Natural killer cell (primary cell): ENCODE measurements around the gene ETV4. TPM values are rescaled to one million over a fixed set of nuclear protein-coding genes. Genes with fewer than 3 reads are reported as not detected.

Experiments
- ATAC-seq, 3 donors: fragments of 150-1000 bp in 2 of 3; fragments of 200-7000 bp in 1 of 3; cut with Tn5 transposase; 1 replicate in 1 of 3; 2 replicates in 2 of 3; pipeline ENCODE4 v1.10.0; 2021; ENCODE audit warnings: mild to moderate bottlenecking in 2 of 3, moderate library complexity in 2 of 3
- DNase-seq, 2 donors: peaks; one replicate each; pipeline versions ENCODE4 v3.0.0 to v3.0.0-alpha.2; 2013 to 2021; ENCODE audit warnings: mixed read lengths in 1 of 2
- H3K27ac ChIP-seq: one replicate; pipeline ENCODE4 v1.5.1; 2013; ENCODE audit warnings: mild to moderate bottlenecking, low read length
- H3K27me3 ChIP-seq: one replicate; pipeline ENCODE4 v1.6.1; 2013; ENCODE audit warnings: low read length; ENCODE audit not compliant: control insufficient read depth, insufficient read depth
- H3K36me3 ChIP-seq: one replicate; pipeline ENCODE4 v1.6.1; 2013; ENCODE audit warnings: low read length; ENCODE audit not compliant: control insufficient read depth, insufficient read depth
- H3K4me1 ChIP-seq: one replicate; pipeline ENCODE4 v1.6.1; 2013; ENCODE audit warnings: low read length; ENCODE audit not compliant: control insufficient read depth, insufficient read depth
- H3K4me3 ChIP-seq: one replicate; pipeline ENCODE4 v1.5.1; 2013; ENCODE audit warnings: low read length
- H3K9me3 ChIP-seq: one replicate; pipeline ENCODE4 v1.6.1; 2013; ENCODE audit warnings: low read length; ENCODE audit not compliant: control insufficient read depth, insufficient read depth
- H3K27ac Mint-ChIP-seq, 2 donors: one replicate each; pipeline ENCODE4 v1.8.0; 2022; ENCODE audit warnings: mild to moderate bottlenecking in 2 of 2, mixed read lengths in 2 of 2, moderate library complexity in 1 of 2
- H3K27me3 Mint-ChIP-seq, 2 donors: one replicate each; pipeline ENCODE4 v1.8.0; 2022; ENCODE audit warnings: low read depth in 2 of 2, mixed read lengths in 2 of 2
- H3K36me3 Mint-ChIP-seq: one replicate; pipeline ENCODE4 v1.8.0; 2022; ENCODE audit warnings: mixed read lengths
- H3K4me1 Mint-ChIP-seq, 2 donors: one replicate each; pipeline ENCODE4 v1.8.0; 2022; ENCODE audit warnings: mixed read lengths in 2 of 2
- H3K4me3 Mint-ChIP-seq: one replicate; pipeline ENCODE4 v1.8.0; 2022; ENCODE audit warnings: mild to moderate bottlenecking, moderate library complexity, mixed read lengths
- H3K9me3 Mint-ChIP-seq, 2 donors: one replicate each; pipeline ENCODE4 v1.8.0; 2022; ENCODE audit warnings: mixed read lengths in 2 of 2
- WGBS: methylation state at CpG from one replicate; pipeline ENCODE4 v1.1.7; 2013; ENCODE audit warnings: missing lambda C conversion rate; ENCODE audit not compliant: insufficient coverage; 5-methylcytosine and 5-hydroxymethylcytosine counted together
- intact Hi-C: fragments of 100-400 bp; cut with micrococcal nuclease; formaldehyde crosslinking; loops from one replicate; pipeline ENCODE4 v1.14.2; 2022
- total RNA-seq, 4 donors: library from RNA; stranded (reverse); fragments of 120-200 nt in 1 of 4; gene quantifications; one replicate each; pipeline versions ENCODE4 v1.2.3 to v1.2.4, GENCODE V29; 2013 to 2022
- TF ChIP-seq, protein P1 (sequence below): fragments of 200-600 bp; IDR thresholded peaks from one replicate; pipeline ENCODE4 v1.8.0; 2022; ENCODE audit warnings: antibody characterized with exemption

ETV4 gene
- total RNA-seq, 3 donors from 2014 or later (not counting 1 experiment from before 2014, with no cell fraction given) = not detected

DNA sequence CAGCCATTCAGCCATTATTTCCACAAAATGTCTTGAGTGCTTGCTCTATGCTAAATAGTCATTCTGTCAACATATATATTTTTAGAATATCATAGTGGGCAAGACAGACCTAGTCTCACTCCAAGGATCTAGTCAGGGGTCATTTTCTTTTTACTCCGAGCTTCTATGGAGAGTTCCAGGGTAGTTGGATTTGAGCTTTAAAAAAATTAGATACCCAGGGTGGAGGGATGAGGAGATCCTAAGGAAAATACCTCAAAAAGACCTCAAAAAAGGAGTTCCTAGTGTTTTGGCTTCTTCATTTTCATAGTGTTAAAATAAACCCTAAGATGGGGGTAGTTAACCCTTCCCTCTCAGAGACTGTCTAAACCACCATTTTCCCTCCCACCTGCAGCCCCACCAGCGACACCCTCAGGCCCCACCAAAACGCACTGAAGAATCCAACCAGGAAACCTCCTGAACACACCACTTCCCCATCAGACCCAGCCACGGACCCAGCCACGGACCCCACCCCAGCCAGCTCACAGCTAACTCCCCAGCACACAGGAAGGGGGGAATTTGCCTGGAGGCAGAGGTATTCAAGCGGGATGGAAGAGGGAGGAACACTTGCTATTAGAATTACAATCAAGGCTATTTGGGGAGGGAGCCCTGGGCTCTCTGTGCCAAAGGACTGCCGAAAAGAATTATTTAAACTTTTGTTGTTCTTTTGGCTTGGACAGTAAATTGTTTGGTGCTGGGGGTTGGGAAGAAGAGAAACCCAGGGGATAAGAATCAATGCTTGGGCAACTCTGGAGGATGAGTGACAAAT lies 2.2 kb downstream of the ETV4 start:
- no peak overlapping the region for H3K27ac ChIP-seq
- Mint-ChIP-seq H3K27ac (peak overlapping the region in 1 of 2 donors; percentile 72), H3K36me3 (no peaks in the 10 kb centered on the region), H3K4me1 (peaks cover 19 to 21% of the 10 kb centered on the region in 2 donors), H3K4me3 (peak overlapping the region; percentile 79), H3K9me3 (no peaks in the 10 kb centered on the region), H3K27me3 (peaks cover 36 to 45% of the 10 kb centered on the region in 2 donors)
- 27% methylated on average over 5 of the region's 7 CpGs for WGBS
- H3K27me3 ChIP-seq = peaks cover 29% of the 10 kb centered on the region
- no peak for DNase-seq
- no peaks in the 10 kb centered on the region for H3K36me3 ChIP-seq
- H3K4me1 ChIP-seq = peaks cover 24% of the 10 kb centered on the region
- intact Hi-C loops = no loop called here
- TF ChIP-seq, protein P1, sequence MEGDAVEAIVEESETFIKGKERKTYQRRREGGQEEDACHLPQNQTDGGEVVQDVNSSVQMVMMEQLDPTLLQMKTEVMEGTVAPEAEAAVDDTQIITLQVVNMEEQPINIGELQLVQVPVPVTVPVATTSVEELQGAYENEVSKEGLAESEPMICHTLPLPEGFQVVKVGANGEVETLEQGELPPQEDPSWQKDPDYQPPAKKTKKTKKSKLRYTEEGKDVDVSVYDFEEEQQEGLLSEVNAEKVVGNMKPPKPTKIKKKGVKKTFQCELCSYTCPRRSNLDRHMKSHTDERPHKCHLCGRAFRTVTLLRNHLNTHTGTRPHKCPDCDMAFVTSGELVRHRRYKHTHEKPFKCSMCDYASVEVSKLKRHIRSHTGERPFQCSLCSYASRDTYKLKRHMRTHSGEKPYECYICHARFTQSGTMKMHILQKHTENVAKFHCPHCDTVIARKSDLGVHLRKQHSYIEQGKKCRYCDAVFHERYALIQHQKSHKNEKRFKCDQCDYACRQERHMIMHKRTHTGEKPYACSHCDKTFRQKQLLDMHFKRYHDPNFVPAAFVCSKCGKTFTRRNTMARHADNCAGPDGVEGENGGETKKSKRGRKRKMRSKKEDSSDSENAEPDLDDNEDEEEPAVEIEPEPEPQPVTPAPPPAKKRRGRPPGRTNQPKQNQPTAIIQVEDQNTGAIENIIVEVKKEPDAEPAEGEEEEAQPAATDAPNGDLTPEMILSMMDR = no peak
- no peaks in the 10 kb centered on the region for H3K9me3 ChIP-seq
- no peak overlapping the region for H3K4me3 ChIP-seq
- ATAC-seq = no peak

DNA sequence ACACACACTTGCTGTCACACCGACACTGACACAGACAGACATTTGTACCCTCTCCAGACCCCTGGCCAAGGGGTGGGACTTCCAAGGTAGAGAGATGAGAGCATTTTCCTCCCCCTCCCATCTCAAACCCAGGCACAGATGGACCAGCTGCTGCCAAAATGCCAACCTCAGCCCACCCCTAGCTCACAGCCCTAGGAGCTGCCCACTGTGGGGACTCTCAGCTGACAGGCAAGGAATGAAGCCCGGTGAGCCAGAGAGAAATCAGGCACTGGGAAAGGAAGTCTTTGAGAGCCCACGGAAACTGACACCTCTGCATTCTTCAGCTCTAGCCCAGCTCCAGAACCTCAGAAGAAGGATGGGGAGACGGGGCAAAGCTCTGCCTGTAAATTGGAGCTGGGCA lies 2.8 kb downstream of the ETV4 start:
- Histone ChIP-seq H3K9me3 (no peaks in the 10 kb centered on the region), H3K27me3 (peaks cover 29% of the 10 kb centered on the region), H3K4me3 (no peak overlapping the region), H3K36me3 (no peaks in the 10 kb centered on the region), H3K27ac (no peak overlapping the region), H3K4me1 (peaks cover 24% of the 10 kb centered on the region)
- Mint-ChIP-seq H3K9me3 (no peaks in the 10 kb centered on the region), H3K27ac (no peak overlapping the region), H3K4me1 (peaks cover 19 to 21% of the 10 kb centered on the region in 2 donors), H3K36me3 (no peaks in the 10 kb centered on the region), H3K27me3 (peaks cover 36 to 44% of the 10 kb centered on the region in 2 donors), H3K4me3 (no peak overlapping the region)
- intact Hi-C loops = no loop called here
- ATAC-seq = no peak
- TF ChIP-seq, protein P1 = no peak
- DNase-seq = no peak
- WGBS = 58% methylated on average over 4 of the region's 4 CpGs

DNA sequence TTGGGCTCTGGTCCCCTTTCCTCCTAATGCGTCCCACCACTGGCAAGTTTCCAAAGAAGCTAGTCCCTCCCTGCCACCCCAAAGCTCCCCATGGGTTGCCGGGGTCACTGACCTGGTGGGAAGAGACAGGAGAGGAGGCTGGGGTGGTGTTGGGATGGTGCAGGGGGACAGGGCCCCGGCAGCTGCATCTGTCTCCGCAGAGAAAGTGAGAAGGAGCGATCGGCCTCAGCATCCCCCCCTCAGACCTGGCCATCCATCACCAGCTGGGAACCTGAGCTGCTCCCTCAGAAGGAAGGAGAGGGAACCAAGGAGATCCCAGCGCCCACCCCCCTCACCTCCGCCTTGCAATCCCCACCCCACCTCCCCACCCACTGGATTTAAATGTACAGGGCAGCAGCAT lies 3.3 kb downstream of the ETV4 start:
- ATAC-seq = no peak
- DNase-seq = no peak
- H3K9me3 Mint-ChIP-seq = no peaks in the 10 kb centered on the region
- peaks cover 24% of the 10 kb centered on the region for H3K4me1 ChIP-seq
- peaks cover 34 to 40% of the 10 kb centered on the region in 2 donors for H3K27me3 Mint-ChIP-seq
- no peak overlapping the region for H3K4me3 ChIP-seq
- H3K9me3 ChIP-seq = no peaks in the 10 kb centered on the region
- H3K4me3 Mint-ChIP-seq = no peak overlapping the region
- H3K36me3 Mint-ChIP-seq = no peaks in the 10 kb centered on the region
- H3K27me3 ChIP-seq = peaks cover 25% of the 10 kb centered on the region
- TF ChIP-seq, protein P1 = no peak
- intact Hi-C loops = no loop called here
- WGBS = 92% methylated on average over 4 of the region's 8 CpGs
- H3K27ac ChIP-seq = no peak overlapping the region
- peaks cover 19 to 21% of the 10 kb centered on the region in 2 donors for H3K4me1 Mint-ChIP-seq
- H3K27ac Mint-ChIP-seq = no peak overlapping the region
- H3K36me3 ChIP-seq = no peaks in the 10 kb centered on the region
